Fibroblast of skin of left biceps (primary cell): ENCODE measurements around the gene KLHL29.

Experiments used
- DNase-seq, 2 experiments: peaks; one replicate each; pipeline ENCODE4 v3.0.0-alpha.2; 2013; ENCODE audit warnings: low read depth in 2 of 2

KLHL29 gene

GRCh38 chr2:23476786-23477185, 91.8 kb downstream of the KLHL29 start:
- no peak for DNase-seq

- no peak for DNase-seq
Observed at GRCh38 chr2:23477392-23477791, 92.4 kb downstream of the KLHL29 start.

GRCh38 chr2:23478087-23478932, 93.3 kb downstream of the KLHL29 start:
- DNase-seq: no peak

DNA sequence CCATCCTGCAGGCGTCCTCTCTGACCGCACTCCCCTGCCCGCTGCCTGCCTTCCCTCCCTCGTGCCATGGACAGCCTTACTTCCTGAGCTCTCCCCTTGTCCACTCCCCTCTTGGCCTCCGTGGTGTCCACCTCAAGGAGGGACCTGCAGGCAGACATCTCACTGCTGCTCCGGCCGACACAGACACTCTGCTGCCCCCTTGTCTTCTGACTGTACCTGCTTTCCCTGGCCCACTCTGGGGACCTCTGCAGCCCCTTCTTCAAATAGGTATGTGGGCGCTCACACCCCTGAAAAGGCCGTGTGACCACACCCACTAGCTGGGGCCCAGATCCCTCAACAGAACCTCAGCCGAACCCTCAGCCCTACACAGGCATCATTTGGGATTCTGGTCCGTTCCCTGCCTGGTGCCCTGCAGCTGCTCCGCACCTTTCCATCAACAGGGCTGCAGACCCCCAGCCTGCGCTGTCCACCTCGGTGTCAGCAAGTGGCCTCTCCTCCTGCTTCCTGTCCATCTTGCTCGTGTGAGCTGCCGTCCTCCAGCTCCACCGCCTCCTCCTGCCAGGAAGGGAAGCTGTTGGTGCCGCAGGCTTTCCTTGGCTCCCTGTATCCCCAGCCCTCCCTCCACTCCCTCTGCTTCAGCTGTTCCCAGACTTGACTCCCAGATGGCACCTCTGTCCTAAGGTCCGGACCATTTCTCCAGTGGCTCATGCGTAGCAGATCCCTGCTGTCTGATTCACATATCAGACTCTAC, 94.1 kb downstream of the KLHL29 start:
- no peak for DNase-seq

DNA sequence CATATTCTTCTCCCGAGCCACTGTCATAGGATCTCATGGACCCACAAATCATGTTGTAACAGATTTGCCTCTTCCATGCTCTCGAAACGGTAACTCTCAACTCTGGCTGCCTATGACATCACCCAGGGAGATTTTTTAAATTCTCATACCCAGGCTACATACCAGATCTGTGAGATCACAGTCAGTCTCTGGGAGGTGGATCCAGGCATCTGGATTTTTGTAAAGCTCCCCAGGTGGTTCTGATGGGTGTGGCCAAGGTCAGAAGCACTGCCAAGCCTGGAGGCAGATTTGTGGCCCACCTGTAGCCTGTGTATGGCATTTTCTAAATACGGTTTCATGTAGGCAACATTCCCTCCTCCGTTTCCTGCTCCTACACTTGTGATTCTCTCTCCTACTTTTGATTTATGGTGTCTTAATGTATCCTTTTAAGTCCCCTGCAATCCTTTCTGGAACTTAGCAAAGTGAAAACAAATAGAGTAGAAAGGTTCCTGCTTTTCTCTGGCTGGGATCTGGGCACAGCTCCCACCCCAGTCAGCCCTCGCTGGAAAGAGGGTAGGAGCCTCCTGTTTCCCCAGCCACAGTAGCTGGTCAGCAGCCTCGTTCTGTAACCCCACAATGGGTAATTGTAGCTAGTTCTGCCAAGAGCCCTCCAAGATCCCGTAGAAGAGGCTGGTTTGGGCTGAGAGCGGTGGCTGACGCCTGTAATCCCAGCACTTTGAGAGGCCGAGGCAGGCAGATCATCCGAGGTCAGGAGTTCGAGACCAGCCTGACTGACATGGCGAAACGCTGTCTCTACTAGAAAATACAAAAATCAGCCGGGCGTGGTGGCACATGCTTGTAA, 96.2 kb downstream of the KLHL29 start:
- DNase-seq: peak; percentile 78 to 79

GRCh38 chr2:23482188-23482587, 97.2 kb downstream of the KLHL29 start:
- no peak for DNase-seq

DNA sequence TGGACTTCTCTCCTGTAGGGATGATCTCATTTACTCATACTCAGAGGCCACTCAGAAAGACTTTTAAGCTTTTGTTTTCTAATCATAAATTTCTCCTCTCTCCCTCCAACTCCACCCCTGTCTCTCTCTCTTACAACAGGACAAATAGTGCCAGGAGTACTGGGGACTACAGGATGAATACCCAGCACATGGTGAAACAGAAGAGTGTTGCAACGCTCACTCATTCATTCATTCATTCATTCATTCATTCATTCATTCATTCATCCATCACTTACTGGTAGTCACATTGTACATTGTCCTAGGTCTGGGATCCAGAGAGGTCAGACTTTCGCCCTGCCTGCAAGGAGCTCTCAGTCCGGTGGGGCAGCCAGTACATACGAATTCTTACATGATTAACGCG, 97.6 kb downstream of the KLHL29 start:
- DNase-seq: no peak

DNA sequence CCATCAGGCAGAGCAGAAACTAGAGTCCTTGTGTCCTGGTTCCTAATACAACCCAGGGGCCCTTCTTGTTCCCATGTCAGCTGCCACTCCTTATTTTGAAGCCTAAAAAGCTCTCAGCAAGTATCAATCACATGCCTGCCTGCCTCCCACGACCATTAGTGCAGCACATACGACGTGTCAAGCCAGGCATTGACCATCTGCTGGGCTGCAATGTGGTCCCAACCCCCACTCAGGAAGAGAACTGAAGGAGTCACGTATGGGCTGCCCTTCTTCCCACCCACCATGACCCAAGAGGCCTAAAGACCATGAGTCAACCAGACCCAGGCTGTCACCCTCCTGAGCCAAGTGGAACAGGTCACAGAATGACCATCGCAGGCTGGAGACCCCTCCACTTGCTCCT, 98.8 kb downstream of the KLHL29 start:
- no peak for DNase-seq

DNA sequence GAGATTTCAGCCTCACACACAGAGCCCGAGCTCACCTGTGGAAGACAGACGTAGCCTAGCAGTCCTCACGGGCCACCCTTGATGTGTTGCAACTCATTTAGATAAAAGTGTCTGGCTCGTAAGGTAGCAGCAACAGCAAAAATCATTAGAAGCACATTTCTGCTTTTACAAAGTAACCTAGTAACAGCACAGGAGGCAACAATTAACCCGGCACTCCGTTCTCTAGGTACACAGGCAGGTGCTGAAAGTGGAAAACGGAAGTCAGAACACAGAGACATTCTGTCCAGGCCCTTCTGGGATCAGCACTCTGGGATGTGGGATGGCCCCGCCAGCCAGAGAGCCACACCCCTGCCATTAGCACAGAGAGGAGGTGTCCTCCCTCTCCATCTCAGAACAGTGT, 99.3 kb downstream of the KLHL29 start:
- no peak for DNase-seq

DNA sequence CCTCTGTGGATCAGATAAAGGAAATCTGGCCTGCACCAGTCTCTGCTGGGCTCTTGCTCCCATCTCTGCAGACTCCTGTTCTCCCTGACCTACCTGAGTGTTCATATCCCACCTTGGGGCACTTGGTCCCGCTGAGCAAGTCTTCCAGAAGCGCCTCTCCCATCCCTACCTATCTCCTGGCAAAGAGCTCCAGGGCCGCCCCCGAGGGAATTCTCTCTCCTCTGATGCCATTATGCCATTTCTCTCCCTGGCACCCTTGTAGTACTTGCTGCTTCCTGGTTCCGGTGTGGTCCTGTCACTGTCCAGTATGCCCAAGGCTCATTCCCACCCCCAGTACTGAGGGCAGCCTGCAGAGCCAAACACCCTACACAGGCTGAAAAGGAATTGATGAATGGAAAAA, 99.8 kb downstream of the KLHL29 start:
- DNase-seq: no peak

GRCh38 chr2:23485261-23485660, 100.3 kb downstream of the KLHL29 start:
- no peak for DNase-seq

DNA sequence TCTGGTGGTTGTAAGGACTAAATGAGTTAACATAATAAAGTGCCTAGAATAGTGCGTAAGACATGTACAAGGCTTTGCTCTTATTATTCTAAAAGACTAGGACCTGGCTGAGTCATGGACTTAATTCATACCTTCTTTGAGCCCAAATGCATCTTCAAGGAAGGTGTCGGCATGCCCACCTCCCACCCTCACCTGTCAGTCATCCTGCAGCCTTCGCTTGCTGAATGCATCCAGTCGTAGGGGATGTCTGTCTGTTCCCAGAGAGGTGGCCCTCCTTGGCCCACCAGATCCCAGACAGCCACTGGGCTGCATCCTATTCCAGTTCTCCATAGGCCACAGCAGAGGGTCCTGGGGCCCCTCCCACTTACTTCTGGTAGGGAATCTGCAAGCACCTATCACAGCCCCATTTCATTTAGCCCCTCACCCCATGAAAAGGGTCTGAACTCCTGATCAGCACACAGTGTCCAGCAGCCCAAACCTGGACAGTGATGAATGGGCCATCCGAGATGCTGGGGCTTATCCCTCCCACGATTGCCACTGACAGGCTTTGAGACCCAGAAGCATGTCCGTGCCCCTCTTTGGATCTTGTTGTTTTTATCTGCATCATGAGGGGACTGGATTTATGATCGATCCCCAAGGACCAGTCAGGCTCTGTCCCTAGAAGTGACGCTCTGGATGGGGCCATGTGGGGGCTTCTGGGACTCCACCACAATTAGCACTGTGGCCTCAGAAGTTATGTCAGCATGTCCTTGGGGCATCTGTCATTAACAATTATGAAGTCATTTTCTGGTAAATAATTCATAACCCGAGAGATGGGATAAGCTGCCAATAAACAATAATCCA, 101.1 kb downstream of the KLHL29 start:
- DNase-seq: no peak

DNA sequence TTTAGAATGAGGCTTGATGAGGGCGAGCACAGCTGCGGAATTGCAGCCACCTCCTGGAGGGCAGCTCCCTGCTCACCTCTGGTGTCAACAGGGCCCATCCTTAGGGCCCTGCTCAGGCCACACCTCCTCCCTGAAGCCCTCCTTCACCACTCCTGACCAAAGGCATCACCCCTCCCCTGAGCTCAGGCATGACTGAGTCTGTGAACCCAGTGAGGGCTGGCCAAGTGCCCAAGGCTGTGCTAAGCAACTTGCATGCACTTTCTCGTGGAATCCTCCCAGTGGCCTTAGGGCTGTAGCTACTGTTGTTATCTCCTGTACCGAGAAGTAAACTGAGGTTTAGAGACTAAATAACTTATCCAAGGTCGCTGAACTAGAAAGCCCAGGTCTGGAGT, 101.7 kb downstream of the KLHL29 start:
- no peak for DNase-seq

- no peak for DNase-seq
Observed at GRCh38 chr2:23487735-23488492, 102.9 kb downstream of the KLHL29 start.

- no peak for DNase-seq
Observed at GRCh38 chr2:23488584-23488983, 103.6 kb downstream of the KLHL29 start.

- DNase-seq: no peak
Observed at GRCh38 chr2:23489471-23490322, 104.7 kb downstream of the KLHL29 start.

DNA sequence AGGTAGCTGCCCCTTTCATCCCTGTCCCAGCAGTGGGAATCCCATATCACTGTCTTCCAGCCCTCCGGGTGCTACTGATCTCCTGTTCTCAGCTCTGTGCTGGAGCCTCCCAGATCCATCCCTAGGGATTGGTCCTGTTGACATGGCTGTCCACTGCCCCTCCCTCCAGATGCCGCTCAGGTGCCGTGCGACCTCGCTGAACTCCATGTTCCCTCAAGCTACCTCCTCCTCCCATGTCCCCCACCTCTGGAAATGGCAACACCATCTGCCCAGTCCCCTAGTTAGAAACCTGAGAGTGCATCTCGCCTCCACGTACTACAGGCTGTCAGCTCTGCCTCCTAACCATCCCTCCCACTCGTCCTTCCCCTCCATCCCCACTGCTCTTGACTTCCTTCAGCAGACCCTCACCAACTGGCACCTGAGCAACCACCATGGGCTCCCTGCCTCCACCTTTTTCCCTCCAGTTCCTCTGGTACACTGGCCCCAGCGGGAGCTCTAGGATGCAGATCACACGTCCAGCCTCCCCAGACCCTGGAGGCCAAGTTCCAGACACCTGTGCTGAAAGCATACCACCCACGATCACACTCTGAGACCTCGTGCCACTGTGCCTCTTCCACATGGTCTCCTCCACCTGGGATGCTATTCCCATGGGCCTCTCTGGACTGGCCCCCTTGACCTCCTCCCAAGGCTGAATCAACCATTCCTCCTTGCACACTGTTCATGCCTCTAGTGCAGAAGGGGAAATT, 106.8 kb downstream of the KLHL29 start:
- no peak for DNase-seq

GRCh38 chr2:23492337-23492675, 107.3 kb downstream of the KLHL29 start:
- no peak for DNase-seq

- no peak for DNase-seq
Observed at GRCh38 chr2:23492921-23493320, 107.9 kb downstream of the KLHL29 start.
